Stimulated activated CD8-positive, alpha-beta memory T cell treated with anti-CD3 and anti-CD28 coated beads, Interleukin-15, amount 100 ng/mL, for 48 hours (primary cell): ENCODE results near the gene ANAPC15.
"Not testable (repeated sequence)": the region's sequence is repeated elsewhere in the genome, so short reads cannot be mapped to it uniquely, and the experiment has no call there.

Experiments
- DNase-seq, 2 donors: peaks; one replicate each; pipeline ENCODE4 v3.0.0-alpha.2; 2020; ENCODE audit warnings: low read depth in 2 of 2

ANAPC15 gene

GRCh38 chr11:72112143-72112977 is at the start of gene ANAPC15:
Gene ANAPC15 (minus strand): TSS chr11:72112695. CDS start chr11:72111276, 1,419 bp downstream.
- DNase-seq: peak; percentile 98

DNA sequence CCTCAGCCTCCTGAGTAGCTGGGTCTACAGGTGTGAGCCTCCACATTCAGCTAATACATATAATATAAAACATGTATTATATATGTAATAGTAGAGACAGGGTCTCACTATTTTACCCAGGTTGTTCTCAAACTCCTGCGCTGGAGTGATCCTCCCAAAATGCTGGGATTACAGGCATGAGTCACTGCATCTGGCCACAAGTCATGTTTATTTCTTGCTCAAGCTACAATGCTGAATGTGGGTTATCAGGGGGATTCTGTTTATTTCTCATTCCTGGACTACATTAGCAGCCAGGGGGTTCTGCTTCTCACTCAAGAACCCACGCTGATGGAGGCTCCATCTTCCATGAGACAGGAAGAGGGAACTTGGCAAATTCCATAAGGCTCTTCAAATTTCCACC is 47.8 kb upstream of the ANAPC15 start:
- DNase-seq: no peak

- DNase-seq: no peak
Measured at GRCh38 chr11:72157131-72157530, 44.6 kb upstream of the ANAPC15 start.

- no peak for DNase-seq
Measured at GRCh38 chr11:72155751-72156150, 43.3 kb upstream of the ANAPC15 start.

GRCh38 chr11:72154816-72155215 is 42.3 kb upstream of the ANAPC15 start:
- DNase-seq: no peak

DNA sequence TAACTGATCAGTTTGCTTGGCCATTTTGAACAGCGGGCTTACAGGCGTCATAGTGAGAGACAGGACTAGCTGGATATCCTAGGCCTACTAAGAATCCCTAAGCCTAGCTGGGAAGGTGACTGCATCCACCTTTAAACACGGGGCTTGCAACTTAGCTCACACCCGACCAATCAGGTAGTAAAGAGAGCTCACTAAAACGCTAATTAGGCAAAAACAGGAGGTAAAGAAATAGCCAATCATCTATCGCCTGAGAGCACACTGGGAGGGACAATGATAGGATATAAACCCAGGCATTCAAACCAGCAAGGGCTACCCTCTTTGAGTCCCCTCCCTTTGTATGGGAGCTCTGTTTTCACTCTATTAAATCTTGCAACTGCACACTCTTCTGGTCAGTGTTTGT is 41.4 kb upstream of the ANAPC15 start:
- DNase-seq: not testable (repeated sequence)

DNA sequence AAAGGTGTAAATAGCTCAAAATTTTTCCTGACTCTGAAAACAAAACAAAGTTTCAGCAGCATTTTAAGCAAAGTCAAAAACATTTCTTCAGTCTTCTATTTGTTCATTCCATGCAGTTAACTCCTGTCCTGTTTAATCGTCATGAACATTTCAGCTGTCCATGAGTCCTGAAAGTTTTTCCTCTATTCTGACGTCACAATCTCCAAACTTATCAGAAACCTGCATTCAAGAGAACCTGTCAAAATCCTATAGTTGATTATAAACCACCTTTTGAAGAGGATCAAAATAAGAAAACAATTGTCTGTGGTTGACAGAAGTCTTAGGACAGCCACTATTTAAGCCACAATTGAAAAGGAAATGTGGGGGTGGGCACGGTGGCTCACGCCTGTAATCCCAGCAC is 38.4 kb upstream of the ANAPC15 start:
- DNase-seq: no peak

DNA sequence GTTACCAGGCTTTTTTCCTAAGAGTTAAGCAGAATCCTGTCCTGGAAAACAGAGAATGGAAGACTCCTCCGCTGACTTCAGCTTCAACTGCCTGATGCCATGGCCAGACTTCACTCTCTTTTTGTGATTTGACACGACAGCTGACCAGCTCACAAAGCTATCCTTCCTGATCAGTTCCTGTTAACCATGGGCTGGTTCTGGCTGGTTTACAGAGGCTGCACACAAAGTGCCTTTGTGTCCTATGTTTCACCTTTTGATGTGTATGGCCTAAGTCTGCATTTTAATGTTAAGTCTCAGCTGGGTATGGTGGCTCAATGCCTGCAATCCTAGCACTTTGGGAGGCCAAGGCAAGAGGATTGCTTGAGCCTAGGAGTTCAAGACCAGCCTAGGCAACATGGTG is 34.1 kb upstream of the ANAPC15 start:
- no peak for DNase-seq

DNA sequence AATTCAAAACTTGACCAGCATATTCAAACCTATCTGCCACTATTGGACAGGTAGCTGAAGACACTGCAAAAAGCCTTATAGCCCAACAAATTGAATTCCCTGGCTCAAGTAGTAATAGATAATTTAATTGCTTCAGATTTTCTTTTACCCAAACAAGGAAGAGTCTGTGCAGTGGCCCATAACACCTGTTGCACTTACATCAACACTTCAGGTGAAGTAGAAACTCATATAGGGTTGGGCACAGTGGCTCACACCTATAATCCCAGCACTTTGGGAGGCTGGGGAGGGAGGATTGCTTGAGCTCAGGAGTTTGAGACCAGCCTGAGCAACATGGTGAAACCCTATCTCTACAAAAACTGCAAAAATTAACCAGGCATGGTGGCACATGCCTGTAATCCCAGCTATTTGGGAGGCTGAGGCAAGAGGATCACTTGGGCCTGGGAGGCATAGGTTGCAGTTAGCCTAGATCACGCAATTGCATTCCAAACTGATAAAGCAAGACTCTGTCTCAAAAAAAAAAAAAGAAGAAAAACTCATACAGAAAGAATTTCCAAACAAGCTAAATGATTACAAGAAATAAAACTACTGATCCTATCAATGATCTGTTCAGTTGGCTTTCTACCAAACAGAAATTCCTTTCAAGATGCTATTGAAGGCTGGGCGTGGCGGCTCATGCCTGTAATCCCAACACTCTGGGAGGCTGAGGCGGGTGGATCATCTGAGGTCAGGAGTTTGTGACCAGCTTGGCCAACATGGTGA is 32.5 kb upstream of the ANAPC15 start:
- no peak for DNase-seq

GRCh38 chr11:72142543-72142942 is 30.0 kb upstream of the ANAPC15 start:
- not testable (repeated sequence) for DNase-seq

GRCh38 chr11:72142086-72142485 is 29.6 kb upstream of the ANAPC15 start:
- DNase-seq: not testable (repeated sequence)

GRCh38 chr11:72141066-72141465 is 28.6 kb upstream of the ANAPC15 start:
- DNase-seq: peak; percentile 19 to 23

DNA sequence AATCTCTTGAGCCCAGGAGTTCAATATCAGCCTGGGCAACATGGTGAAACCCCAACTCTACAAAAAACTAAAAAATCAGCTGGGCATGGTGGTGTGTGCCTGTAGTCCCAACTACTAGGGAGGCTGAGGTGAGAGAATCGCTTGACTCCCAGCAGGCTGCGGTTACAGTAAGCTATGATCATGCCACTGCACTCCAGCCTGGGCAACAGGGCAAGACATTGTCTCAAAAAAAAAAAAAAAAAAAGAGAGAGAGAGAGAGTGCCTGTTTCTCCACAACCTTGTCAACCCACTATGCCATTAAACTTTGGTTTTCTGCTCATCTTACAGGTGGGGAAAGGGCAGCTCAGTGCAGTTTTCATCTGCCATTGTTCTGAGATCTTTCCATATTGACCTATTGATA is 28.2 kb upstream of the ANAPC15 start:
- no peak for DNase-seq

DNA sequence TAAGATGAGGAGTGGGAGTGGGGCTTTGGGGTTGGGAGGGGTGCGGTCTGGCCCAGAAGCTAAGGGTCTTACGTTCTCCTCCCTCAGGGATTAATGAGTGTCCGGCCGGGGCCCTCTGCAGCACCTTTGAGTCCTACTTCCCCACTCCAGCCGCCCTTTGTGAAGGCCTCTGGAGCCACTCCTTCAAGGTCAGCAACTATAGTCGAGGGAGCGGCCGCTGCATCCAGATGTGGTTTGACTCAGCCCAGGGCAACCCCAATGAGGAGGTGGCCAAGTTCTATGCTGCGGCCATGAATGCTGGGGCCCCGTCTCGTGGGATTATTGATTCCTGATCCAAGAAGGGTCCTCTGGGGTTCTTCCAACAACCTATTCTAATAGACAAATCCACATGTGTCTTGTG is 27.0 kb upstream of the ANAPC15 start:
- no peak for DNase-seq

DNA sequence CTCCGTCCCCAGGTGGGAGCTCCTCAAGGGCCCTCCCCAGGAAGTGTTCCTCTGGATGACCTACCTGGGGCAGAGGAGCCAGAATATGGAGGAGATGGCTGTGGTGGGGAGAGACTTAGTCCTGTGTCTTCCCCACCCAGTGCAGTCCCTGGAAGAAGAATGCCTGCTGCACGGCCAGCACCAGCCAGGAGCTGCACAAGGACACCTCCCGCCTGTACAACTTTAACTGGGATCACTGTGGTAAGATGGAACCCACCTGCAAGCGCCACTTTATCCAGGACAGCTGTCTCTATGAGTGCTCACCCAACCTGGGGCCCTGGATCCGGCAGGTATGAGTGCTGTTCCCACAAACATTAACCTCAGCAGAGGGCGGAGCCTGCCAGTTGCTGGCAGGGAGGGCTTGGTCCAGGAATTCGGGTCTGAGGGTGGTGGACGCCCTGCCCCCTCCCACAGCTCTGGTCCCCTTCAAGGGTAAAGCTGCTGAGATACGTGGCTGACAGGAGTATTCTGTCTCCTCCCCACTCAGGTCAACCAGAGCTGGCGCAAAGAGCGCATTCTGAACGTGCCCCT is 26.4 kb upstream of the ANAPC15 start:
- DNase-seq: no peak

DNA sequence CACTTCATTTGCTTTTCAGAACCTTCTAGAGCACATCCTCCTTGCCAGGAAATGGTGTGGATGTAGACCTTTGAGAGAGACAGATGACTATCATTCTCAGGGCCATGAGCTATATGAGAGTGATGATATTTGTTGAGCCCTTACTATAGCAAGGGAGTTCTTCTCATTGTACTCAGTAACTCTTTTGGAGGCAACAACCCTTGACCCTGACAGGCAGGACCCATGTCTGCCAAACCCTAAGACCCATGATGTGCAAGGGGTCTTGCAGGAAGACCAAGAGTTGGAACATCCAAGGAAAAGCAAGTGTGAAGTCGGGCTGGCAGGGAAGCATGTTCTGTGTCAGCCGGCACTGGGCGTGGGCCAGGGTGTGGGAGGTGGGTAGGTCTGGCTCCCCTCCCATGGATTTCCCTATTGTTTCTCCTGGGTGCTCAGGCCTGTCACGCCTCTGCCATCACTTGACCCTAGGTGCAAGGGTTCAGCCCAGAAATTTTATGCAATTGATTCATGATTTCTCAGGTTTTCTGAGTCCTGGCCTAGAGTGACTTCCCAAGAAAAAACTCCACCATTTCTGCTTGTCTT is 24.3 kb upstream of the ANAPC15 start:
- DNase-seq: no peak

GRCh38 chr11:72135891-72136683 is 23.6 kb upstream of the ANAPC15 start:
- no peak for DNase-seq

DNA sequence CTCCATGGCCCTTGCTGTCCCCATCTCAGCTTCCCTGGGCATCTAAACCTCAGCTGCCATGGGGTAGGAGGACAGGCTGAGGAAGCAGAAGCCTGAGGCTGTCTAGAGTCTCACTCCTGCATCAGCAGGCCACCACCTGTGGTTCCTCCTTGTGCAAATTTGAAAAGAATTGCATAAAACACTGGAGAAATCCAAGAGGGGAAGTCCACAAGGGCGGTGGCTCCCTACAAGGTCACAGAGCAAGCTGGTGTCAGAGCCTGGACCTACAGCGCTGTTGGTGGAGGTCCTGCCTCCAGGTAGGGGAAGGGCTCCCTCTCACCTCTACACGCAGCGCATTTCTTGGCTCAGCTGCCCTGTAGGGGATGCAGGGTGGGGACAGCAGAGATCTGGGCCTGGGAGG is 23.0 kb upstream of the ANAPC15 start, which contains the start of gene FOLR3:
TSS of gene FOLR3 (plus strand) at position 253 of the 400 bp plus-strand sequence. CDS start 228 bp downstream, outside the sequence.
- not testable (repeated sequence) for DNase-seq

DNA sequence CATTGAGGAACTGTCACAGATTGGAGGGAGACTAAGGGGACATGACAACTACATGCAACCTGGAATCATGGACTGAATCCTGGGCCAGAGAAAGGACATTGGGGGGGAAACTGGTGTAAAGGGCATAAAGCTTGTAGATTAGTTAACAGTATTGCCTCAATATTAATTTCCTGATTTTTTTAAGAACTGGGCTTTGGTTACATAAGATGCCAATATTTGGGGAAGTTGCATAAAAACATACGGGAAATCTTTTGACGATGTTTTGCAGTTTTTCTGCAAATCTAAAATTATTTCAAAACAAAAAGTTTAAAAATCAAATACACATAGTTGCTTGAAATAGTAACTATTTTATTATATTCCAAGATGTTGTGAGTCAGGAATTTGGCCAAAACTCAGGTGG is 20.2 kb upstream of the ANAPC15 start:
- DNase-seq: no peak

GRCh38 chr11:72129381-72129780 is 16.9 kb upstream of the ANAPC15 start:
- DNase-seq: no peak

DNA sequence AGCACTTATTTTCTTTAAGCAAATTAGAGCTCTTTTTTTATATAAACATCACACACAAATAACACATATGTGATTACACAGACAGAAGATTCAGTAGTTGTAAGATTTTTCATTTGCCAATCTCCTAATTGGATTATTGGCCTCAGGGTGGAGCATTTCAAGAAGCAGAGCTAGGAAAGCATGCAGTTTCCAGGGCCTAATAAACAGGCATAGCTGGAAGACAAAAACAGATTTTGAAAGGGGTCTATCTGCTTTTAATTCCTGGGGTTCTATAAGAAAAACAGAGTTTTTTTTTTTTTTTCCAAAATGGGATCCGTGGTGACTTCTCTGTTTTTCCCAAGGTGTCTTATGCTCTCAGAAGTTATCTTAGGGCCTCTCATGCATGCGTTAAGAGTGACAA is 15.4 kb upstream of the ANAPC15 start:
- no peak for DNase-seq
